Glutamatergic neuron (in vitro differentiated cells): ENCODE data around the gene LRFN2. TPM values are rescaled to one million over a fixed set of nuclear protein-coding genes. Genes with fewer than 3 reads are reported as not detected.

Source experiments
- DNase-seq: peaks from one replicate; pipeline ENCODE4 v3.0.0; 2022
- H3K27ac Mint-ChIP-seq: one replicate; pipeline ENCODE4 v1.8.0; 2020; ENCODE audit warnings: mild to moderate bottlenecking, mixed read lengths, inconsistent platforms; ENCODE audit not compliant: unreplicated experiment
- H3K27me3 Mint-ChIP-seq: one replicate; pipeline ENCODE4 v1.8.0; 2020; ENCODE audit warnings: mild to moderate bottlenecking, moderate library complexity, mixed read lengths, inconsistent platforms; ENCODE audit not compliant: unreplicated experiment
- H3K36me3 Mint-ChIP-seq: one replicate; pipeline ENCODE4 v1.8.0; 2020; ENCODE audit warnings: mild to moderate bottlenecking, mixed read lengths, inconsistent platforms; ENCODE audit not compliant: unreplicated experiment
- H3K4me1 Mint-ChIP-seq: one replicate; pipeline ENCODE4 v1.8.0; 2020; ENCODE audit warnings: mild to moderate bottlenecking, low read depth, mixed read lengths, inconsistent platforms; ENCODE audit not compliant: unreplicated experiment
- H3K4me3 Mint-ChIP-seq: one replicate; pipeline ENCODE4 v1.8.0; 2020; ENCODE audit warnings: mild to moderate bottlenecking, mixed read lengths, inconsistent platforms; ENCODE audit not compliant: unreplicated experiment
- H3K9me3 Mint-ChIP-seq: one replicate; pipeline ENCODE4 v1.8.0; 2020; ENCODE audit warnings: mild to moderate bottlenecking, moderate library complexity, mixed read lengths, inconsistent platforms; ENCODE audit not compliant: unreplicated experiment
- total RNA-seq: library from RNA; stranded (reverse); fragmentation: NEBNext Ultra II Directional; extraction: Animal tissue kit (Norgen Biotek cat#: 25700); gene quantifications from one replicate; pipeline ENCODE4 v1.2.1, GENCODE V29; 2021; ENCODE audit not compliant: unreplicated experiment
- TF ChIP-seq, protein P1 (sequence below): fragments of 200-600 bp; sonication (generic); IDR thresholded peaks from one replicate; pipeline ENCODE4 v1.5.0; 2021; ENCODE audit not compliant: partially characterized antibody, unreplicated experiment

The LRFN2 gene
- total RNA-seq, 1 donor from 2014 or later = 0.56 TPM

- H3K4me1 Mint-ChIP-seq = peaks cover 16% of the 10 kb centered on the region
- peaks cover 22% of the 10 kb centered on the region for H3K27me3 Mint-ChIP-seq
- peak overlapping the region; percentile 81 for H3K4me3 Mint-ChIP-seq
- TF ChIP-seq, protein P1, sequence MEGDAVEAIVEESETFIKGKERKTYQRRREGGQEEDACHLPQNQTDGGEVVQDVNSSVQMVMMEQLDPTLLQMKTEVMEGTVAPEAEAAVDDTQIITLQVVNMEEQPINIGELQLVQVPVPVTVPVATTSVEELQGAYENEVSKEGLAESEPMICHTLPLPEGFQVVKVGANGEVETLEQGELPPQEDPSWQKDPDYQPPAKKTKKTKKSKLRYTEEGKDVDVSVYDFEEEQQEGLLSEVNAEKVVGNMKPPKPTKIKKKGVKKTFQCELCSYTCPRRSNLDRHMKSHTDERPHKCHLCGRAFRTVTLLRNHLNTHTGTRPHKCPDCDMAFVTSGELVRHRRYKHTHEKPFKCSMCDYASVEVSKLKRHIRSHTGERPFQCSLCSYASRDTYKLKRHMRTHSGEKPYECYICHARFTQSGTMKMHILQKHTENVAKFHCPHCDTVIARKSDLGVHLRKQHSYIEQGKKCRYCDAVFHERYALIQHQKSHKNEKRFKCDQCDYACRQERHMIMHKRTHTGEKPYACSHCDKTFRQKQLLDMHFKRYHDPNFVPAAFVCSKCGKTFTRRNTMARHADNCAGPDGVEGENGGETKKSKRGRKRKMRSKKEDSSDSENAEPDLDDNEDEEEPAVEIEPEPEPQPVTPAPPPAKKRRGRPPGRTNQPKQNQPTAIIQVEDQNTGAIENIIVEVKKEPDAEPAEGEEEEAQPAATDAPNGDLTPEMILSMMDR = no peak
- peaks cover 8% of the 10 kb centered on the region for H3K9me3 Mint-ChIP-seq
- no peak overlapping the region for H3K27ac Mint-ChIP-seq
- H3K36me3 Mint-ChIP-seq = no peaks in the 10 kb centered on the region
- no peak for DNase-seq
These were observed 1.9 kb downstream of the LRFN2 start for GRCh38 chr6:40585223-40585622.

DNA sequence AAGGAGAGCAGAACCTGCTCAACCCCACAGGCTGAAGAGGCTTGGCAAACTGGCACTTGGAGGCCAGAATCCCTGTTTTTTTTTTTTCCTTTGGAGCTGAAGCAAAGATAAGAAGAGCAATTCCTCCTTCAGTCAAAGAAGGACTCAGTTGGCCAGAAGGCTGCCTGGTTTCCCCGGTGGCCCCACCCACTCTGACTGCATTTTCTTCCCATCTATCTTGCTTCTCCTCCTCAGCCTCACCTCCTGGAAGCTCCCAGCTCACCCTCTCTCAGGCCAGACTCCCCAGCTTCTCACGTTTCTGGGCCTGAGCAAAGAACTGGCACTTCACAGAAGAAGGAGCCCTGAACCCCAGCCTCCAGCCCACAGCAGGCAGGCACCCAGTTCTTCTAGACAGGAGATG, 2.4 kb downstream of the LRFN2 start:
- Mint-ChIP-seq H3K4me1 (peaks cover 16% of the 10 kb centered on the region), H3K36me3 (no peaks in the 10 kb centered on the region), H3K27ac (no peak overlapping the region), H3K9me3 (peaks cover 8% of the 10 kb centered on the region), H3K4me3 (no peak overlapping the region), H3K27me3 (peaks cover 22% of the 10 kb centered on the region)
- TF ChIP-seq, protein P1 = no peak
- DNase-seq = no peak

DNA sequence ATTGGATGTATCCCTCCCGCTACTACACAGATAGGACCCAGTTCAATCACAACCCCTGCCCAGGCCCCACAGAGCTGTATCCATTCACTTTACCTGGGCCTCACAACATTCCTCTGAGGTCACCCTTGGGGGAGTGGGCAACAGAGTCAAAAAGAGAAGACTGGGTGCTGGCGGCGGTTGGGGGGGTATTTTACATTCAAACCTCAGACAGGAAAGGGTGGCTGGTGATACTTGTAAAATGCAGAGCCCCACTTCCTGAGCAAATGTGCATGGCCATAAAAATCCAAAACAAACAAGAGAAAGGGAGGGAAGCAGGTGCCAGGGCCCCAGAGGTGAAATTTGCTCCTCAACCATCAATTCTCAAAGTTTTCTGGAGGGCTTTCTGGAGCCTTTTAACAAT, 3.5 kb downstream of the LRFN2 start:
- peaks cover 16% of the 10 kb centered on the region for H3K4me1 Mint-ChIP-seq
- peaks cover 20% of the 10 kb centered on the region for H3K27me3 Mint-ChIP-seq
- no peak overlapping the region for H3K4me3 Mint-ChIP-seq
- TF ChIP-seq, protein P1 = no peak
- DNase-seq = no peak
- H3K9me3 Mint-ChIP-seq = peaks cover 8% of the 10 kb centered on the region
- H3K27ac Mint-ChIP-seq = no peak overlapping the region
- no peaks in the 10 kb centered on the region for H3K36me3 Mint-ChIP-seq

GRCh38 chr6:40582892-40583291, 4.3 kb downstream of the LRFN2 start:
- TF ChIP-seq, protein P1 = no peak
- Mint-ChIP-seq H3K4me3 (no peak overlapping the region), H3K4me1 (peaks cover 16% of the 10 kb centered on the region), H3K27ac (no peak overlapping the region), H3K27me3 (peaks cover 19% of the 10 kb centered on the region), H3K36me3 (no peaks in the 10 kb centered on the region), H3K9me3 (peaks cover 8% of the 10 kb centered on the region)
- DNase-seq = no peak

- DNase-seq = no peak
- TF ChIP-seq, protein P1 = no peak
- Mint-ChIP-seq H3K9me3 (no peaks in the 10 kb centered on the region), H3K4me1 (peaks cover 3% of the 10 kb centered on the region), H3K27ac (no peak overlapping the region), H3K4me3 (no peak overlapping the region), H3K27me3 (peaks cover 1% of the 10 kb centered on the region), H3K36me3 (no peaks in the 10 kb centered on the region)
These were observed 8.1 kb downstream of the LRFN2 start for GRCh38 chr6:40579101-40579500.
